Measurements from ENCODE around the gene HYOU1.
"Not testable (repeated sequence)": the region's sequence is repeated elsewhere in the genome, so short reads cannot be mapped to it uniquely, and the experiment has no call there.

Gene HYOU1

DNA sequence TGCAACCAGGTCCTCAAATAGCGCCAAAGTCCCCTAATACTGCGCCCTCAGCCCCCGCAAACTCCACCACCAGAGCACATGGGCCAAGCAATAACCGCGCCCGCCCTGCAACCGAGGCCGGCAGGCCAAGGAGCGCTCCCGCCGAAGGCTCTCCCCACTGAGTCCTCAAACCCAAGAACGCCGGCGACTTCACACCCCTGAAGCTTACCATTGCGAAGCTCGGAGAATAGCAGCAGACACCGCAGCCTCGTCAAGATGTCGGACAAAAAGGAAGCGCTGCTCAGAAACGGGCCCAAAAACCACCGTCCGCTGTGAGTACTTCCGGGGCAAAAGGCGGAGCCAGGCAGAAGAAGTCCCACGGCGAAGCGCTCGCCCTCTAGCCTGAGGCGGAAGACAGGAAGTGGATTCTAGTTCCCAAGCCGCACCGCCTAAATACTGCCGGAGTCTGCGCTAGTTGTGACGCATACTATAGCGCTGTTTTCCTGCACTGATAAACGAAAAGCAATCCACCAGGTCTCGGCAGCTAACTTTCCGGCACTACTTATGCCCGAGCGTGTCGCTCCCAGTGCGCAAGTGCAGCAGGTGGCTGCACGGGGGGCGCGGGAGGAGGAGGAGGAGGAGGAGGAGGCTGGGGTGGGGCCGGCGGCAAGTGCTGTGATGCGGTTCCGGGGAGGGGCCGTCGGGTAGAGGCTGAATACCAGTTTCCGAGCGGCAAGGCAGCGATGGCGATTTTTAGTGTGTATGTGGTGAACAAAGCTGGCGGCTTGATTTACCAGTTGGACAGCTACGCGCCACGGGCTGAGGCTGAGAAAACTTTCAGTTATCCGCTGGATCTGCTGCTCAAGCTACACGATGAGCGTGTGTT lies 38.7 kb downstream of the HYOU1 start, which contains the start of the genes RPS25 and TRAPPC4:
Gene RPS25 (minus strand): TSS at position 270 of the 865 bp plus-strand sequence. CDS start 59 bp downstream, at position 211.
Gene TRAPPC4 (plus strand): TSS at position 693 of the 865 bp plus-strand sequence. CDS start 30 bp downstream, at position 723.
- peak; percentile 96 to 98 for DNase-seq

DNA sequence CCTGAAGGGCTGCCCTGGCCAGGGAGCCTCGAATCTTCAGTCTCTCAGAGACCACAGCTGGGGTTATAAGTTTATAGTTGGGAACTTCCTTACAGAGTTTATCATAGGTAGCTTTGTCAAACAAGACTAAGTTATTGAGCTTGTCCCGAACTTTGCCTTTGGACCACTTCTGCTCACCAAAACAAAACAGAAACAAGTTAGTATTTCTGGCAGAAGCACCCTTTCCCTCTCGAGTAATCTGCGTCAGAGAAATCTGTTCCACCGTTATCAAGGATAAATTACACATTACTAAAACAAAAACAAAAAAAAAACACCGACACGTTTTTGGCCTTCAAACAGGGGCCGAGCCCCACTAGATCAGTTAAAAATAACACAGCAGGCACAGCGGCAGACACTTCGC lies 39.6 kb downstream of the HYOU1 start:
- DNase-seq = not testable (repeated sequence)

DNA sequence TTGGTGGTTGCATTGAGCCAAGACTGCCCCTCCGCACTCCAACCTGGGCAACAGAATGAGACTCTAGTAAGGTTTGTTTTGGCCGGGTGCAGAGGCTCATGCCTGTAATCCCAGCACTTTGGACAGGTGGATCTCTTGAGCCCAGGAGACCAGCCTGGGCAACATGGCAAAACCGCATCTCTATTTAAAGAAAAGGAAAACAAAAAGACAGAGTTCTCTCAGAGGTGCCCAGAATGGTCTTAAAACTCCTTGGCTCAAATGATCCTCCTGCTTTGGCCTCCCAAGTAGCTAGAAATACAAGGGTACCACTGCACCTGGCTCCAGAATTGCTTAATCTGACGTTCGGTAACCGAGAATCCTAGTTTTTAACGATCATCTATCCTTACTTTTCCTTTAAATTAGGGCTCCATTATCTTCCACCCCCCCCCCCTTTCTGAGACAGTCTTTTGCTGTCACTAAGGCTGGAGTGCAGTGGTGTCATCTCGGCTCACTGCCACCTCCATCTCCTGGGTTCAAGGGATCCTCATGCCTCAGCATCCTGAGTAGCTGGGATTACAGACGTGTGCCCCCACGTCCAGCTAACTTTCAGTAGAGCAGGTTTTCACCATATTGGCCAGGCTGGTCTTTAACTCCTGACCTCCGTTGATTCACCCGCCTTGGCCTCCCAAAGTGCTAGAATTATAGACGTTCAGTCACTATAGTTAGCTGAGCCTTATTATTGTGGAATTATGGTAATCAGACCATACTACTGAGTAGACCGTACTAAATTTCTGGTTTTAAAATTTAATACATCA lies 40.6 kb downstream of the HYOU1 start:
- DNase-seq = no peak

DNA sequence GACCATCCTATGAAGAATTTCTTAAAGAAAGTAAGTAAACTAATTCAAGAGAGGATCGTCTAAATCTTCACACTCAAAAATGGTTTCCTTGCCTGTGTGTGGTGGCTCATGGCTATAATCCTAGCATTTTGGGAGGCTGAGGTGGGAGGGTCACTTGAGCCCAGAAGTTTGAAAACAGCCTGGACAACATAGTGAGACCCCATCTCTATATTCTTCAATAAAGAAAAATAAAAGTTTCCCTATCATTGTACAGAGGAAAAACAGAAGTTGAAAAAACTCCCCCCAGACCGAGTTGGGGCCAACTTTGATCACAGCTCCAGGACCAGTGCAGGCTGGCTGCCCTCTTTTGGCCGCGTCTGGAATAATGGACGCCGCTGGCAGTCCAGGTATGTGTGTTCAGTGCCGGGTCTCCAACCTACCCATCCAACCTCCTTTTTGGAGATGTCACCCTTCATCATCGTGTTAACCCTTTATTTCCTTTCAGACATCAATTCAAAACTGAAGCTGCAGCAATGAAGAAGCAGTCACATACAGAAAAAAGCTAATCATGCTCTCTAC lies 41.9 kb downstream of the HYOU1 start:
- DNase-seq = no peak

DNA sequence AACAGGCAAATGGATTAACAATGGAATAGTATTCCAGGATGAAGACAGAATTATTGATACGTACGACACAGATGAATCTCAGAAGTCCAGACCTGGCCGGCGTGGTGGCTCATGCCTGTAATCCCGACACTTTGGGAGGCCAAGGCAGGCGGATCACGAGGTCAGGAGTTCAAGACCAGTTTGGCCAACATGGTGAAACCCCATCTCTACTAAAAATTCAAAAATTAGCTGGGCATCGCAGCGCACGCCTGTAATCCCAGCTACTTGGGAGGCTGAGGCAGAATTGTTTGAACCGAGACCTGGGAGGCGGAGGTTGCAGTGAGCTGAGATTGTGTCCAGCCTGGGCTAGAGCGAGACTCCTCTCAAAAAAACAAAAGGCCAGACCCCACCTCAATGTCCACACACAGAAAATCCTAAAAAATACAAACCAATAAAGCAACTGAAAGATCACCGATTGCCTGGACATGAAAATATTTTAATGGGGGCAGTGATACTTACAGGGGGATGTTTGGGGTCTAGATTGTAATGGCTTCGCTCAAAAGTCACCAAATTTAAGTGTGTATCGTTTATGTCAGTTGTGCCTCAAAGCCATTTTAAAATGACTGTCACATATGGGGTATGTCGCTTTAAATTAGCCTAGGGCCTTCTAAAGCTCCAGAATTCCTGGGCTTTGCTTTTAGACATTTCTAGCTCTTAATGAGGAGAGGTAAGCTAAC lies 42.6 kb downstream of the HYOU1 start:
- DNase-seq = no peak

DNA sequence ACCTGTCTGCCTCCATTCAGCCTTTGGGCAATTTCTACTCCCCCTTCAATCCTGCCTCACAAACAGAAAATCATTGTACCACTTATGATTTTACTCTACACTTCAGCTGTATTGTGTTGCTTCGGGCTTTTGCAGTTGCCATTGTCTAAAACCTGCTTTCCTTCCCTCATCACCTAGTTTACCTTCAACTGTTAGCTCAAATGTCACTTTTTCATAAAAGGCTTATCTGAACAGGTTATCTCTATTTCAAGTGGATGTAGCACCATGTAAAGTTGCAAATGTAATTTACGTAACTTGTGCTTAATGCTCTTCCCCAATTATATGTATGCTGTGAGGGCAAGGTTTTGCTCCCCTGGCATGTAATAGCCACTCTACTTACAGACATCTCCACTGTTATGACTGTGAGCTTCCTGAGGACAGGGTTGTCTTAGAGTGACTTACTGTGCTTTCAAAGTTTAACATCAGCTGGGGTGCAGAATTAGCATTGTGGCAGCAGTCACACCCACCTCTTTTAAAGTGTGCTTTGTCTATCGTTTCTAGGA lies 44.3 kb downstream of the HYOU1 start:
- DNase-seq = no peak

DNA sequence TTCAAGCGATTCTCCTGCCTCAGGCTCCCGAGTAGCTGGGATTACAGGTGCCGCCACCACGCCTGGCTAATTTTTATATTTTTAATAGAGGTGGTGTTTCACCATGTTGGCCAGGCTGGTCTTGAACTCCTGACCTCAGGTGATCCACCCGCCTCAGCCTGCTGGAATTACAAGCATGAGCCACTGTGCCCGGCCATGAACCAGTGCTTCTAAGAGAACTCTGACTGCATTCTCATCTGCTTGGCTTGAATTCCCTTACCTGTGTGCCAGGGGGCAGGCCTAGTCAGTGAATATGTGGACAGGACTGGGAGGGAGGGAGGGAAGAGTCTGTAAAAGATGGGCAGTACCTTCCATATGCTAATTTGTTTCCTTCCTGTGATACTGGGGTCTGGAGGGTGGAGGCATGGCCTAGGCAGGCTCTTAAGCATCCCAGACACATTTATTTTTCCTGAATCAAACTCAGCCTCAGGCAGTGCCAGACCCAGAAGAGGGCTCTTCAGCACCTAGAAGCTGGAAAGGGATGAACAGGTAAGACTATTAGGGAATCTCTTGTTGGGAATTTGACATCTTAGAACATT lies 45.4 kb downstream of the HYOU1 start:
- no peak for DNase-seq

DNA sequence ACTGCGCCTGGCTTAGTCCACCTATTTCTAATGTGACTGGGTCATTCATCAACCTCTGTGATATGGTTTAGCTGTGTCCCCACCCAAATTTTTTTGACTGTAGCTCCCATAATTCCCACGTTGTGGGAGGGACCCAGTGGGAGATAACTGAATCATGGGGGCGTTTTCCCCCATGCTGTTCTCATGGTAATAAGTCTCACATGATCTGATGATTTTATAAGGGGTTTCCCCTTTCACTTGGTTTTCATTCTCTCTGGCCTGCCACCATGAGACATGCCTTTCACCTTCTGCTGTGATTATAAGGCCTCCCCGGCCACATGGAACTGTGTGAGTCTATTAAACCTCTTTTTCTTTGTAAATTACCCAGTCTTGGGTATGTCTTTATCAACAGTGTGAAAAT lies 50.3 kb downstream of the HYOU1 start:
- no peak for DNase-seq

DNA sequence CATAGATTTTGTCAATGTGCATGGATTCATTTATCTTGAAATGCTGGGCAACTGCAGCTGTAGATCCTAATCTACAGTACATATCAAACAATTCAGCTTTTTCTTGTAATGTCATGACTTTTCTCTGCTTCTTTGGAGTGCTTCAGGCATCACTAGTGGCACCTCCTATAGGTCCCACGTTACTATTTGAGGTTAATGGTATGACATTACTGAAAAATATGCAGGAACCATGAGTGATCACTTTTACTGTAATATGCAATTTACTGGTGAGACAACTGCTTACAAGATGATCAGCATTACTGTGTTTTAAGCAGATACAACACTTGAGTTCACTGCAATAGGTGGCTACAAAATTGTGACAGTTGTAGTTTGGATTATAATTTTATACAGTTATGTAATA lies 56.1 kb downstream of the HYOU1 start:
- DNase-seq = no peak

DNA sequence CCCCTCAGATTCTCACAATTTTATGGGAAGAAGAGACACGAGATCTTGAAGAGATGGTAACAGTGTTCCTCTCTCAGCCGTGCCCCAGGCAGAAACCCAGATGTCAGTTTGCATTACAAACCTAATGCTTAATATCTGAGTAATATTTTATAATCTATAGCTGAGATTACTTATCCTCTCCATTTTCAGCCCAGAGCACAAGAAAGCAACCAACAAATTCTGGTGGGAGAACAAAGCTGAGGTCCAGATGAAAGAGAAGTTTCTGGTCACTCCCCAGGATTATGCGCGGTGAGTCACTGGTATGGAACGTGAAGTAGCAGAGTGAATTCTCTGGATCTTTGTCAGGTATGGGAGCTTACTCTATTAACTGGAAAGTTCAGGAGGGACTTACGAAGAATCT lies 58.2 kb downstream of the HYOU1 start:
- no peak for DNase-seq

DNA sequence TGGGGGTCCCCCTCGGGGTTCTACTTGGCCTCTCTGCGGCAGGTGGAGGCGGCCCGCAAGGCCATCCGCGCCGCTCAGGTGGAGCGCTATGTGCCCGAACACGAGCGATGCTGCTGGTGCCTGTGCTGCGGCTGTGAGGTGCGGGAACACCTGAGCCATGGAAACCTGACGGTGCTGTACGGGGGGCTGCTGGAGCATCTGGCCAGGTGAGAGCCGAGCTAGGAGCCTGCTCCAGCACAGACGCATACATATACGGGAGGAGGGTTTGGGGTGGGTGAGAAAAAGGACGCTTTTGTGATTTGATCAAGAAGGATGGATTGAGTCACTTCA lies 58.7 kb downstream of the HYOU1 start:
- DNase-seq = no peak

DNA sequence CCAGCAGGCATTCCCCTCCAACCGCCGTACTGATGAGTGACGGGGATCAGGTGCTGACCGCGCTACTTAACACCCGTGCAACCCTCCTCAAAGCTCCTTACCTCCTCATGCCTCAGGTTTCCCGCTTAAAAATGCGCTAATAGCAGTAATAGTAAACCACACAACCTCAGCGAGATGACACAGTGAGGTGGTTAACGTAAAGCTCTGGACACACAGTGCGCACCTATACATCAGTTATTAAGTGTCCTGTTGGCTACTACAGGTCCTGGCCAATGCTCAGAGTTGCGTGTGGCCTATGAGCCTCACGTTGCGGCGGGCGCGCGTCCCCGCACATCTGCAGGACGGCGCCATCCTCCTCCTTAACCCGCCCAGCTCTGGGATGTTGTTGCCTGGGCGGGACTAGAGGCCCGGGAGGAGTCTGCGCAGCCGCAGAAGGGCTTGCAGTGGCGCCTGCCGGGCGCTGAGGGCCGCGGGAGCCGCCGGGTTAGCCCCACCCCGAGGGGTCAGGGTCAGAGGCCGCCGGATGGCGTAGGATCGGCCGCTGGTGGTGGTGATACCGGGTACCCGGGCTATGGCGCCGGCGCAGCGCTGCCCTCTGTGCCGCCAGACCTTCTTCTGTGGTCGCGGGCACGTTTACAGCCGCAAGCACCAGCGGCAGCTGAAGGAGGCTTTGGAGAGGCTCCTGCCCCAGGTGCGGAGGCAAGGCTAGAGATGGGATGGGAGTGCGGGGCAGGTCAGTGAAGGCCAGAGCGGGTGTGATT lies 59.2 kb downstream of the HYOU1 start, which contains the start of gene CENATAC:
Gene CENATAC (plus strand): TSS at position 512 of the 761 bp plus-strand sequence. CDS start 60 bp downstream, at position 572.
- DNase-seq = peak; percentile 96 to 97

DNA sequence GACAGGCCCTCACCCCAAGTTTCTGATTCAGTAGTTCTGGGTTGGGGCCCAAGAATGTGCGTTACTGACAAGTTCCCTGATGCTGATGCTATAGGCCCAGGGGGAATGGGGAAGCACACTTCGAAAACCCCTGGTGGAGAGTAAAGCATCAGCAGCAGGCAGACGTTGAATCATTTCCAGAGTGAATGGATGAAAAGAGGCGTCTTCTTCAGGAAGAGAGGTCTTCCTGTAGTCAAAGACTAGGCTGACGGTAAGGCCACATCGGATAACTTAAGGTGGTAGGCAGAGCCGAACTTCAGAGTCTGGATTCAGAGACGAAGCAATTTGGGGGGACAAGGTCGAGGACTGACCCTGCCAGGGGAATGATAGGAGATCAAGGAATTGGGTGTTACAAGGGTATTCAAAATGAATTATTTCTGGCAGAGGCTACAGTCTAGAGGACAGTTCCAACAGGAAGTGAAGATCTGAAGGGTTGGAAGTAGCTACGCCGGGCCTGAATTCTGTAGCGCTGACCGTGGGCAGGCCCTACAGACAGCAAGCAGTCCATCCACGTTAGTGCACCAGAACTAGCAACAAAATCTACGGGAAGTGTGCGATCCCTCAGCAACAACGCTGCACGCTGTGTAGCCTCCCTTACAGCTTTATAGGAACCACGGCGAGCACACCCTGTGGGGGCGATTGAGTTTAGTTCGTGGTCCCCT lies 59.9 kb downstream of the HYOU1 start:
- peak; percentile 56 to 57 for DNase-seq

All from inflammatory macrophage (primary cell).